ENCODE measurements around the gene ARMC9.

Gene ARMC9

GRCh38 chr2:231335591-231335990, 137.2 kb downstream of the ARMC9 start (continued):
- TF ChIP-seq PRDM2 (tag by site-specific recombination; IDR thresholded peaks at IDR 0.05; ENCODE audit: borderline replicate concordance) (no peak), ZNF398 (tag by site-specific recombination; IDR thresholded peaks at IDR 0.05) (no peak), PRDM10 (tag by site-specific recombination; IDR thresholded peaks at IDR 0.05) (no peak)

GRCh38 chr2:231336236-231336635, 137.8 kb downstream of the ARMC9 start:
- H3K4me1 ChIP-seq (ENCODE audit: control insufficient read depth, insufficient read depth, low read length), result no peaks in the 10 kb centered on the region
- ChIA-PET POLR2A (no interaction called here), CTCF (interaction anchor here (0.6 to 0.7 kb wide), 3 partner anchors 71 to 94 kb away, joined by 4 to 5 read pairs (median 5); no protein-coding TSS in a partner anchor)
- no peaks in the 10 kb centered on the region for H3K9me3 ChIP-seq (ENCODE audit: control insufficient read depth, insufficient read depth, low read depth, low read length)
- TF ChIP-seq KLF10 (tag by site-specific recombination; IDR thresholded peaks at IDR 0.05) (no peak), ZBTB20 (tag by site-specific recombination; IDR thresholded peaks at IDR 0.05) (no peak), GLI2 (tag by site-specific recombination; IDR thresholded peaks at IDR 0.05; ENCODE audit: borderline replicate concordance, low read depth) (no peak), PRDM6 (tag by site-specific recombination; IDR thresholded peaks at IDR 0.05) (no peak), ZNF416 (tag by site-specific recombination; IDR thresholded peaks at IDR 0.05) (no peak)
- H3K27ac ChIP-seq (ENCODE audit: extremely low read depth, low read depth, low read length), result no peak overlapping the region
- H3K4me3 ChIP-seq (ENCODE audit: low read depth, low read length), result no peak overlapping the region
- H3K36me3 ChIP-seq (ENCODE audit: control insufficient read depth in 2 of 2, insufficient read depth in 1 of 2, low read length in 2 of 2), result peaks cover 0 to 26% of the 10 kb centered on the region in 2 experiments; a peak in 1 of 3 replicates

GRCh38 chr2:231336700-231337099, 138.3 kb downstream of the ARMC9 start:
- Histone ChIP-seq H3K4me3 (ENCODE audit: low read depth, low read length) (no peak overlapping the region), H3K36me3 (ENCODE audit: control insufficient read depth in 2 of 2, insufficient read depth in 1 of 2, low read length in 2 of 2) (peaks cover 0 to 22% of the 10 kb centered on the region in 2 experiments; a peak in 1 of 3 replicates), H3K27ac (ENCODE audit: extremely low read depth, low read depth, low read length) (no peak overlapping the region), H3K4me1 (ENCODE audit: control insufficient read depth, insufficient read depth, low read length) (no peaks in the 10 kb centered on the region), H3K9me3 (ENCODE audit: control insufficient read depth, insufficient read depth, low read depth, low read length) (no peaks in the 10 kb centered on the region)
- POLR2A ChIA-PET, result no interaction called here
- CTCF ChIA-PET, result interaction anchor here (0.6 kb wide), 2 partner anchors 13 to 90 kb away, joined by 4 to 5 read pairs; no protein-coding TSS in a partner anchor
- no peak for TF ChIP-seq ZNF658 (tag by site-specific recombination; IDR thresholded peaks at IDR 0.05)
- TF ChIP-seq PRDM10 (tag by site-specific recombination; IDR thresholded peaks at IDR 0.05), result no peak
- TF ChIP-seq ATF2 (tag by site-specific recombination; IDR thresholded peaks at IDR 0.05; ENCODE audit: low read depth), result no peak
- no peak for TF ChIP-seq ZNF19 (tag by site-specific recombination; IDR thresholded peaks at IDR 0.05; ENCODE audit: low read depth)
- no peak for TF ChIP-seq ZNF146 (tag by site-specific recombination; IDR thresholded peaks at IDR 0.05)
